K562 (cell line): Measurements from ENCODE around the gene DHX58. TPM values are rescaled to one million over a fixed set of nuclear protein-coding genes. Genes with fewer than 3 reads are reported as not detected.

Source experiments
- CTCF ChIP-seq, 3 experiments: IDR thresholded peaks in 2 of 3; conservative IDR thresholded peaks in 1 of 3; 2 replicates each; pipeline ENCODE4 v1.5.1; 2011 to 2012; ENCODE audit warnings: low read length in 3 of 3, mild to moderate bottlenecking in 3 of 3, control low read depth in 2 of 3, improper control_type of control experiment in 1 of 3, inconsistent platforms in 1 of 3, low read depth in 1 of 3, mixed read lengths in 1 of 3, moderate library complexity in 1 of 3; ENCODE audit not compliant: insufficient read depth in 2 of 3
- CTCFL ChIP-seq: IDR thresholded peaks from 2 replicates; pipeline ENCODE4 v1.6.1; 2011; ENCODE audit warnings: borderline replicate concordance, low read depth, mild to moderate bottlenecking, moderate library complexity, low read length; ENCODE audit not compliant: insufficient read depth, poor library complexity, severe bottlenecking
- KAT7 ChIP-seq: sonication (generic); formaldehyde crosslinking; IDR thresholded peaks from 2 replicates; pipeline ENCODE4 v1.8.0; 2022; ENCODE audit warnings: missing genetic modification reagents, mild to moderate bottlenecking, borderline replicate concordance
- NFATC3 ChIP-seq: fragments of 450-650 bp; IDR thresholded peaks from 2 replicates; pipeline ENCODE4 v1.6.1; 2017; ENCODE audit warnings: mild to moderate bottlenecking
- ZBTB9 ChIP-seq: fragments of 450-650 bp; formaldehyde crosslinking; IDR thresholded peaks from 2 replicates; pipeline ENCODE4 v1.4.0; 2020; ENCODE audit warnings: mild to moderate bottlenecking, moderate library complexity
- ZKSCAN1 ChIP-seq: fragments of 150-350 bp; IDR thresholded peaks from 2 replicates; pipeline ENCODE4 v1.6.1; 2016; ENCODE audit warnings: low read depth, low read length
- polyA plus RNA-seq, 8 experiments: library from polyadenylated mRNA; depleted of rRNA in 4 of 8; stranded (reverse) in 5 of 8; unstranded in 3 of 8; fragments of >200 nt; fragmentation: Nextera tagmentation in 2 of 8; fragmentation: Illumina TruSeq in 1 of 8; extraction: Ambion mirVana in 2 of 8; extraction: Trizol in 1 of 8; gene quantifications; 2 replicates each; pipeline versions ENCODE4 v1.2.1 to v1.2.3, GENCODE V29; 2011 to 2014; ENCODE audit warnings: inconsistent platforms in 1 of 8, missing spikeins in 1 of 8
- total RNA-seq, 7 experiments: library from RNA; depleted of rRNA in 6 of 7; stranded (reverse); fragments of >200 nt in 6 of 7; fragmentation: Illumina TruSeq in 2 of 7; extraction: Trizol in 2 of 7; gene quantifications; 2 replicates each; pipeline versions ENCODE4 v1.2.1 to v1.2.3, GENCODE V29; 2011 to 2021; ENCODE audit warnings: low replicate concordance in 1 of 7
- TF ChIP-seq, protein P1 (sequence below): fragments of 450-650 bp; IDR thresholded peaks from 2 replicates; pipeline ENCODE4 v1.6.1; 2016

The DHX58 gene
- total and polyA plus RNA-seq, 9 of the 15 experiments (the other 6 are each of a cell fraction or from before 2014, with no cell fraction given) = 0.15 to 3.0 (median 1.4) TPM

DNA sequence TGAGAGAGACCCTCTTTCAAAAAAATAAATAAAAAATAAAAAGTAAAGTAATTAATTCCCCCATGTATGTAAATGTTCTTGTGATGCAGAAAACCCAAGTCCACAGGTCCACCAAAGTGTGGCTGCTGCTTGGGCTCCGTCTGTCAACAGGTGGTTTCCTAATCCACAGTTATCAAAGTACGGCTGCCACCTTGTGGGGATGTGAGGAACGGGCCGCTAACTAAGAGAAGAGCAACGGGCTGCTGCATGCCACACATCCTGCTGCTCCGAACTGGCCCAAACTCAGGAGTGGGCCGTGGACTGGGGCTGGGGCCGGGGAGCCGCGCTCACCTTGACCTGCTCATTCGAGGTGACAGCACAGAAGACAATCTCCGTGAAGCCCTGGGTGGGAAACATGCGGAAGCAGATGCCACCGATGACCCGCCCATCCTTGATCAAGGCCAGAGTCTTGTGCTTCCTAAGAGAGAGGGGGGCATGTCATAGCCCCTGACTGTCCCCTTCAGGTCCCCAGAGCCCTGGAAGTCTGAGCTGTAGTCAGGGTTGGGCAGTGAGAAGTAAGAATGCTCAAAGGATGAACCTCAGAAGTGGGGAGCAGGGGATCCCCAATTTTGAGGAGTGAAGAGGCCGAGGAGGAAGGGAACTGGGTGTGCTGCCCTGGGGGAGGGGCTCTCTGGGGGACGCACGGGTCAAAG is 4.3 kb upstream of the DHX58 start (continued):
- TF ChIP-seq ZKSCAN1 (no peak), CTCFL (peak; percentile 53), ZBTB9 (0 out of 2 replicates have a peak, but pooled peaks have one; percentile 25), CTCF (IDR thresholded peaks at IDR 0.05 in 2 of 3, conservative IDR thresholded peaks at IDR 0.05 in 1 of 3; ENCODE audit: insufficient read depth in 2 of 3, low read depth in 1 of 3, low read length in 3 of 3) (peak; percentile 85 to 91 (median 88)), NFATC3 (no peak), KAT7 (CRISPR knock-in tag) (no peak)
- TF ChIP-seq, protein P1, sequence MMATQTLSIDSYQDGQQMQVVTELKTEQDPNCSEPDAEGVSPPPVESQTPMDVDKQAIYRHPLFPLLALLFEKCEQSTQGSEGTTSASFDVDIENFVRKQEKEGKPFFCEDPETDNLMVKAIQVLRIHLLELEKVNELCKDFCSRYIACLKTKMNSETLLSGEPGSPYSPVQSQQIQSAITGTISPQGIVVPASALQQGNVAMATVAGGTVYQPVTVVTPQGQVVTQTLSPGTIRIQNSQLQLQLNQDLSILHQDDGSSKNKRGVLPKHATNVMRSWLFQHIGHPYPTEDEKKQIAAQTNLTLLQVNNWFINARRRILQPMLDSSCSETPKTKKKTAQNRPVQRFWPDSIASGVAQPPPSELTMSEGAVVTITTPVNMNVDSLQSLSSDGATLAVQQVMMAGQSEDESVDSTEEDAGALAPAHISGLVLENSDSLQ = peak; percentile 40; the same call in 1 of the 2 replicates
